Islet of Langerhans (tissue), 1 donor: ENCODE data around the gene RGL2.
A peak's percentile ranks its signal among the peaks of the same experiment; 100 is the strongest.
"Not testable (repeated sequence)": the region's sequence is repeated elsewhere in the genome, so short reads cannot be mapped to it uniquely, and the experiment has no call there.

Source experiments
- FAIRE-seq: peaks from one replicate; lab custom pipeline; 2011; peaks lifted over from hg19 to GRCh38; lab: Jason Lieb, UNC

The RGL2 gene

DNA sequence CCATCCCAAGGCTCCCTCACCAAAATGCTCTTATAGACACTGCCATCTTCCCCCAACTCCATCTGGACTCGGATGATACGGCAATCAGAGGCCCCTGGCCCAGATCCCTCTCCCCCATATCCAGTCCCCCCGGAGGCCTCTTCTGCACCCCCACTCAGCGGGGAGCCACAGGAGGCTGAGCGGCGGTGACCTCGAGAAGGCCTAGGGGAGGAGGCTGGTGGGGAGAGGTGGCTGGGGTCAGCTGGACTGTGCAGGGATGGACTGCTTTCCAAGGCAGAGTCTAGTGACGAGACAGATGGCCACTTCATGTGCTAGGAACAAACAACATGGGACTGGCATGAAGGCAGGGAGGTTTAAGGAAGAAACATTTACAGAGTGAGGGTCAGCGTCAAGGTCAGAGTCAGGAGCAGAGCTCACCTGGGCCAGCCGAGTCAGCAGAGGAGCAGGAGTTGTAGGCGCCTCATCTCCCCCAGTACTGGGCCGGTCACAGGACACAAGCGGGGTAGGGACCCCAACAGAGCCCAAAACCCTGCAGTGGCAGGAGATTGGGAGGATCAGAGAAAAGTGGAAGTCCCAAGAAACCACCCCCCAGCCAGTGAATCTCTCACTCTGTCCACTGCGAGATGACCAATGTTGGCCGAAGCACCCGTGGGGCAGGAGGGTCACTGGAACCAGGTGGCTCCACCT, 5.6 kb downstream of the RGL2 start:
- no peak for FAIRE-seq

DNA sequence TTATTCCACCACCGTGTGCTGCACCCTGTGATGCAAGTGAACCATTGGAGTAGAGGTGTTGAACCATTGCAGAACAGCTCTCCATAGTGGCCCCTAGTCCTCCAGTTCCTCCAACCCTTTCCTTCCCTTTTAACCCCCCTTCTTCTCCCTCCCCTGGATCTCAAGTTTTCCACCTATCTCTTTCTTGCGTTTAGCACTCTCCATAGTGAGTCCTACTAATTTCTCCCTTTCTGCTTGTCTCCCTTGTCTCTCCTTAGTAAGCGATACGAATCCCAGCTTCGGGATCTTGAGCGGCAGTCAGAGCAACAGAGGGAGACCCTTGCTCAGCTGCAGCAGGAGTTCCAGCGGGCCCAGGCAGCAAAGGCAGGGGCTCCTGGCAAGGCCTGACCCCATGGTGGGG, 8.3 kb downstream of the RGL2 start:
- no peak for FAIRE-seq

DNA sequence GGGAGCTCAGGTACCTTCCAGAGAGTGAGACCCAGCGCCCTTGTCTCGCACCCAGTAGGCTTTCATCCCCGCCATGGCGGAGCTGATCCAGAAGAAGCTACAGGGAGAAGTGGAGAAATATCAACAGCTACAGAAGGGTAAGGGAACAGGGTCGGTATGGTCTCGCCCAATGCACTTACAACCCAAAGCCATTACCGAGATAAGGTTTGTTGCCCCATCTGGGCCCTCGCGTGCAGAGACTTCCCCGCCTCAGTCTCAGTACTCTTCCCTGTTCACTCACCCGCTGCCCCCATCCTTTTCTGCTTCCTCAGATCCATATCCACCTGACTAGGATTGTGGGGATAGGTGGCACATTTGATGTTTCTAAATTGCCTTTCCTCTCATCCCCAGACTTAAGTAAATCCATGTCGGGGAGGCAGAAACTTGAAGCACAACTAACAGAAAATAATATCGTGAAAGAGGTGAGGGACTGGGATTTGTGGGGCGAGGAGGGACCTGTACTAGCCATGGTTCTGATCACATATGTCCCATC, 8.9 kb downstream of the RGL2 start:
- FAIRE-seq = no peak

DNA sequence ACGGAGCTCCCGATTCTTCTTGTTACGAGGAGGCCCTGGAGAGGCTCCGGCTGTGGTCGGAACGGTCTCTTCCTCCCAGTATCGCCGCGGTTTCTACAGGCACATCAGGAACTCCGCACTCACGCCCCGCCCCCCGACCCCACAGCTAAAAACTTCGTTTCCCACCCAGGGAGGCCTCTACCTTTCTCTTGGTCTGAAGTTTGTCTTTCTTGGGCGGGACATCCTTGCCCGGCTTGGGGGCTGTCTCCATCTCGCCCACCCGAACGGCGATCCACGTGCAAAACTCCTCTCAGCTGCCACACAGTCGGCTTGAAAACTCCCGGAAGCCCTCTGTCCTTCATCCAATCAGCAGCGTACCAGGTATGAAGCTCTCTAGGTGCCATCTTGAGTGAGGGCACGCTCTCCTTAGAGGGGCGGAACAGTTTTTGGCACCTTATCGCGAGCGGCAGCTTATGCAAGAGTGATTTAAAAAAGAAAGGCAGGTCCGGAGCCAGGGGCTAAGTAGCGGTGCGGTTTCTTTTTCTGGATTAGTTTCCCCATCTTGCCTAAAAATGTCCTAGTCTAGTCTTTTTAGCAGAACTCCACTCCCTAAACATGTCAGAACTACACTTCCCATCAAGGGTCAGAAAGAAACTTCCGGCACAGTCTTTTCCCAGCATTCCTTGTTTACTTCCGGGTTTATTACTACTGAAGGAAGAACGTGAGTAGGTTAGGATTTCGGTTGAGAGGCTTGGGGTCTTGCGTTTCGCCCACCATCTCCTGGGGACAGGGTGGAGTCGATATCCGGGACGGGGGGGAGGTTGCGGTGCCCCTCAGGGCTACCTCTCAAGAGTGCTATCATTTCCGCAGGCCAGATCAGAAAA, 9.6 kb downstream of the RGL2 start, which contains the start of the genes PFDN6 and WDR46:
Gene PFDN6, plus strand, starts transcription at position 681 of the 863 bp plus-strand sequence. CDS start 256 bp downstream, outside the sequence.
Gene WDR46, minus strand, starts transcription at position 319 of the 863 bp plus-strand sequence. Its CDS starts 69 bp downstream, at position 250.
- peak; percentile 76 for FAIRE-seq

DNA sequence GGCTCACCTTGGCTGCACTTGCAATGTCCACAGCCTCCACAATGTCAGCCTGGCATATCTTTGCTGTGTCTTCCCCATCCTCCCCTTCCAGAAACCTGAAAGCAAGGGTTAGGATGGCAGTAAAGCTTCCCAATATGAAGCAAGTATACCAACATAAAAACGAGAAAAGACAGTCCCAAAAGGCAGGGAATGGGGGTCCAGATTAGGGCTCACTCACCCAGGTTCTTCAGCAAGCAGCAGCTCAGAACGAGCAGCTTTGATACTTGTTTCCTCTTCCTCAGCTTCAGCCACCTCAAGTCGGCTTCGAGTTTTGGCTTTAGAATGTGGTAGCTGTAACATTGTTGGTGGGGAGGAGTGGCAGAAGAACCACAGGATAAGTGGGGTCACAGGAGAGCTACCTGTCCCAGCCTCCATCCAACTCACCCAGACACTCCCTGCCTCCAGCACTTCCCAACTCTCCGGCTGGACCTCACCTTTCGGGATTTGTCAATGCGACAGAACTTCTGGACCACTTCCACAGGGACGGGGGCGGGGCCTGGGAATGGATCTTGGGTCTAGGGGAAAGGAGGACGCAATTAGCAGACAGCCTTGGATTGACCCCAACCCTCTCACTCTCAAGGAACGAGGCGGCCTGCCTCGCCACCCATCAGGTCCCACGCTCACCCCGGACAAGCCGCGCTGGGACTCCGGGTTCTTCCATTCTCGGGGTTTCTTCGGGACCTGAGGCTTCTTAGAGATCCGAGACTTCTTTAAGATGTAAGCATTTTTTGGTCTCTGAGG, 10.4 kb downstream of the RGL2 start:
- FAIRE-seq = no peak

DNA sequence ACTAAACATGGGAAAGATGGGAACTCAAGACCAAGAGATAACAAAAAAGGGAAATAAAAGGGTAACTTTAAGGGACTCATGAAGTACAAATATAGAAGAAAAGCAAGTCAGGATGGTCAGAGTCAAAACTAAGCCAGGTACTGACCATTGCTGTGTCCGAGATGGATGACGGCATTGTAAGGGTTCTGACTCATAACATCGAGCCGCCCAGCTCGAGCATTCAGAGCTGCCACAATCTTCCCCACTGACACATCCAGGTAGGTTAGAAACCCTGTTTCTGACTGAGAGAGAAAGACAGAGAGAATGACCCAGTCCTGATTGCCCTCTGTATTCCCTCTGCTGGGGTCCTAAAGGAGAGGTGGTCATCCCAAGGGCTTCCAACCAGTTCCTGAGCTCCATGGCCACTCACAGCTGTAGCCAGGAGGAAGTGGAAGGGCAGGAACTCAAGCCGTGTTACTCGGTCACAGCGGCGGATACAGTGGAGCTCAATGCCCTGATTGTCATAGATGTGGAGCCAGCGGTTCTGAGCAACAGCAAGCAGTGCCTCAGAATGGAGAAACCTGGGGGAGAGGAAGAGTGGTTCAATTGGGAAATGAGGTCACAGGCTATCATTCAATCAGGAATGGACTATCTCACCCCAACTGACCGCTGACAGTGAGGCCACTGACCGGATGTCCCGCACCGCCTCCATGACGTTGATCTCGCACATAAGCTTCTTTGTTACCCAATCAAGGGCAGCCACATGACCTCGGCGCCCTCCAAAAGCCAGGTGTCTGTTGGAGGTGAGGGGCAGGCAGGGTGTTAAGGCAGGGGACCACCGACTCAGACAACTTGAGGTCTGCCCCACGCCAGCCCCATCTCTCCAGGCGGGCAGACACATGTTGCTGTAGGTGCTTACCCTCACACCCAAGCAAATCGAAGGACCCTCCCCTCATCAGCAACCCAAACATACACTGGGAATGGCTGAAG, 11.5 kb downstream of the RGL2 start:
- FAIRE-seq = no peak

DNA sequence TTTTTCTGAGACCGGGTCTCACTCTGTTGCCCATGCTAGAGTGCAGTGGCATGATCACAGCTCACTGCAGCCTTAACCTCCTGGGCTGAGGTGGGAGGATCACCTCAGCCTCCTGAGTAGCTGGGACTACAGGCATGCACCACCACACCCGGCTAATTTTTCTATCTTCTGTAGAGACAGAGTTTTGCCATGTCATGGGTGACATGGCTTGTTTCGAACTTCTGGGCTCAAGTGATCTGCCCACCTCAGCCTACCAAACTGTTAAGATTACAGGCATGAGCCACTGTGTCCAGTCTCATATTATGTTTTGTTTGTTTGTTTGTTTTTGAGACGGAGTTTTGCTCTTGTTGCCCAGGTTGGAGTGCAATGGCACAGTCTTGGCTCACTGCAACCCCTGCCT, 13.5 kb downstream of the RGL2 start:
- not testable (repeated sequence) for FAIRE-seq

DNA sequence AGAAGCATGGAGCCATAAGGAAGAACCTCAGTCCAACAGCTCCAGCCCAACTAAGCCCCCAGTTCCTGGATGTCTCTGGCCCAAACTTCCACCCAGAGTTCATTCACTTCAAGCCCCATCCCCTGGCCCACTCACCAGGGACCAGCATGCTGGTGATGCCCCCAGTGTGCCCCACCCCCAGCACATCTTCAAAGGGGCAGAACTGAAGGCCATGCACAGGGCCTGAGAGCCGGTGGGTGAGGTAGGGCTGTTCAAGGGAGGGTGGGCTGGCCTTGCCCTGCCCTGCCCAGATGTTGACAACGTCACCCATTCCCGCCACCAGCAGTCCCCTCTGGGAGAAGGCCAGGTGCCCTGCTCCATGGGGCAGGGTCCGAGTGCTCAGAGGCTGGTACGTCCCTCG, 18.2 kb downstream of the RGL2 start:
- FAIRE-seq = no peak

DNA sequence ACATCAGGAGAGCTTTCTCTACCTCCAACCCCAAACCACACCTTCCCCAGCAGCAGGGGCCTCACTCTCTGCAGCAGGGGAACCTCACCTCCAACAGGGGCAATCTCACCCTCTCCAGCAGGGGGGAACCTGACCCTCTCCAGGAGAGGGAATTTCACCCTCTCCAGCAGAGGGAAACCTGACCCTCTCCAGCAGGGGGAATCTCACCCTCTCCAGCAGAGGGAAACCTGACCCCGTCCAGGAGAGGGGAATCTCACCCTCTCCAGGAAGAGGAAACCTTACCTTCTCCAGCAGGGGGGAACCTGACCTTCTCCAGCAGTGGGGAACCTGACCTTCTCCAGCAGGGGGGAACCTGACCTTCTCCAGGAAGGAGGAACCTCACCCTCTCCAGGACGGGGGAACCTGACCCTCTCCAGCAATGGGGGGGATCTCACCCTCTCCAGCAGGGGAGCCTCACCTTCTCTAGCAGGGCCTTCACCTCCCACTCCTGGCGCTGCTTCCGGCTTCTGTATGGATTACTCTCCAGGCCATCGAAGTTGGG, 18.7 kb downstream of the RGL2 start:
- no peak for FAIRE-seq

DNA sequence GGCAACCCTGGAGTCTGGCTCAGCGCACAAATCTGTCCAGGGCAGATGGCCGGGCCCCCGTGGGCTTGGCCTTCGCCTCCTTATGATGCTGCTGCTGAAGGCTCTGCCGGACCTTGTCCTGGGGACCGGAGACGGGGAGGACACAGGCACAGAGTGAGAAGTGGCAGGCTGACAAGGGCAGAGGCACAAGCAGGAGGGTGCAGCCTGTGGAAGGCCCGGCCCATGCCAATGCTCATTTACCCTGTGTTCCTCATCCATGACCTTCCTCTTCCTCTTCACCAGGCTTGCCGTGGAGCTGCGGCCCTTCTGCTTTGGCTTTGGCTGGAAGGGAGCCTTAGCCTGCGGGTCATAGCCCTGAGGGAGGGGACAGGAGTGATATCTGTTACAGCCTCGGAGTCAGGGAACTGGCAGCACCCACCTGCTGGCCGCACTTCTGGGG, 19.5 kb downstream of the RGL2 start:
- FAIRE-seq = no peak

DNA sequence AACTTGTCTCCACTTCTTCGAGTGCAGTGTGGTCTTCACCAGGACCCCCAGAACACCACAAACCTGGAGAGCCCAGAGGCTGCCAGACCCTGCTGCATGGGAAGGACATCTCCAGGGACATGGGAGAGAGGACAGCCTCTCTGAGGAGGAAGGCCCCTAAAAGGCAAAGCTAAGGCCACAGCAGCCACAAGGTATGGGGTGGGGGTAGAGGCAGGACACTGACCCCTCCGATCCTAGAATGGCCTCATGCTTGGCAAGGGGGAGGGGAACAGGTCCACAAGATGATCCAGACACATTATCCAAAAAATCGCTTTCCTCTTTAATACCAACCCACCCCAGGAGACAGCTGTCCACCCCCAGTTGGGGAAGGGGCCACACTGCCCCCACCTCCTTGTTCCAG, 19.9 kb downstream of the RGL2 start:
- no peak for FAIRE-seq

DNA sequence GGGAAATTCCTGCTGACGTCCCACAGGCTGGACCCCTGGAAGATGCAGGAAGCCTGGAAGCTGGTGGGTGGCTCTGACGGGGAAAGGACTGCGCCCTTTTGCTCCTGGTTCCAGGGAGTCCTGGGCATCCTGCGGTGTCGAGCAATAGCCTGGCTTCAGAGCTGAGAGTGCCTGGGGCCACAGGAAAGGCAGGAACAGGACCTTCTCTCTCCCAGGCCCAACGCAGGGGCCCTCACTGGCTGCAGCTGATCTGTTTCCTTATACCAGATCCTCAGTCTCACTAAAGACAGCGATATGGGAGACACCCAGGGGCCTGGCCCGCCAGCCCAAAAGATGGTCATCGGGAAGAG, 20.4 kb downstream of the RGL2 start:
- no peak for FAIRE-seq

DNA sequence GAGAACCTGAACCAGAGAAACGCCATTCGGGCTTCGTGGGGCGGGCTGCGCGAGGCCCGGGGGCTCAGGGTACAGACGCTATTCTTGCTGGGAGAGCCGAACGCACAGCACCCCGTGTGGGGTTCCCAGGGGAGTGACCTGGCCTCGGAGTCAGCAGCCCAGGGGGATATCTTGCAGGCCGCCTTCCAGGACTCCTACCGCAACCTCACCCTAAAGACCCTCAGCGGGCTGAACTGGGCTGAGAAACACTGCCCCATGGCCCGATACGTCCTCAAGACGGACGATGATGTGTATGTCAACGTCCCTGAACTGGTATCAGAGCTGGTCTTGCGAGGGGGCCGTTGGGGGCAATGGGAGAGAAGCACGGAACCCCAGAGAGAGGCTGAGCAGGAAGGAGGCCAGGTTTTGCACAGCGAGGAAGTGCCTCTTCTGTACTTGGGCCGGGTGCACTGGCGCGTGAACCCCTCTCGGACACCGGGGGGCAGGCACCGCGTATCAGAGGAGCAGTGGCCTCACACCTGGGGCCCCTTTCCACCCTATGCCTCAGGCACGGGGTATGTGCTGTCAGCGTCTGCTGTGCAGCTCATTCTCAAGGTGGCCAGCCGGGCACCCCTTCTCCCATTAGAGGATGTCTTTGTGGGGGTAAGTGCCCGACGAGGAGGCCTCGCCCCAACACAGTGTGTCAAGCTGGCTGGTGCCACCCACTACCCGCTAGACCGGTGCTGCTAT, 20.9 kb downstream of the RGL2 start:
- no peak for FAIRE-seq

DNA sequence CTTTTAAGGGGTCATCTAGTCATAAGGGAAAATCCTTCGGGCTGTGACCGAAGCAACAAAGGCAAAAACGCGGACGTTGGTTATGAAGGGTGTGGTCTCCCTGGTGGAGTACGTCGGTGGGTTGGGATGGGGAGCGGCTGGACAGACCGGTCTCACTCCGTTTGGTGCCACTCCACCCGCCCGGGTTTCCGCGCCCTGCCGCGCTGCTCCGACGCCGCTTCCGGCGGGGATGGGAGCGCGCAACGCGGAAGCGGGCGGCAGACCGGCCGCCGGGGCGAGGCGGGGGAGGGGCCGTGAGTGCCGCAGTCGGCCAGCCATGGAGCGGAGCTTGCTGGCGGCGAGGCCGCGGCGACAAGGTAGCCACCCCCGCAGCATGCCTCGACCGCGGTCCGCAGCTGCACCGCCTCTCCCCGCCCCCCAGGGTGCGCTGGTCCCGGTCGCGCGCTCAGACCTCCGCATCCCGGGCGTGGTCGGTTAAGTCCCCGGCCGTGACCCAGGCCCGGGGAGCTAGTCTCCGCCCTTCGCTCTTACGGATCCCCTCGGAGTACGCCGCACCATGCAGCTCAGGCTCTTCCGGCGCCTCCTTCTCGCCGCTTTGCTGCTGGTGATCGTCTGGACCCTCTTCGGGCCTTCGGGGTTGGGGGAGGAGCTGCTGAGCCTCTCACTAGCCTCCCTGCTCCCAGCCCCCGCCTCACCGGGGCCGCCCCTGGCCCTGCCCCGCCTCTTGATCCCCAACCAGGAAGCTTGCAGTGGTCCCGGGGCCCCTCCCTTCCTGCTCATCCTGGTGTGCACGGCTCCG, 21.7 kb downstream of the RGL2 start, which contains the start of gene B3GALT4:
Gene B3GALT4, plus strand, starts transcription at position 260 of the 799 bp plus-strand sequence. Its CDS starts 297 bp downstream, at position 557.
- no peak for FAIRE-seq

DNA sequence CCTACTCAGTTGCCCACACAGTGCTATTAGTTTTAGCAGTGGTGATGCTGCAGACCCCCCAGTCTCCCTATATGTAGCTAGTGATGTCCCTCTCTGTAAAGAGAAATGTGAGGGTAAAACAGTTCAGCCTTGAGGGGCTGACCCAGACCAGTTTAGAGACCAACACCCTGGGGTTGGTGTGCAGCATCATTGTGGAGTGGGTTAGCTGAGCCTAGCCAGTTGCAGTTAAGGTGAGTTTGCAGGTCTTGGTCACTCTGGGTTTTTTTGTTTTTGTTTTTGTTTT, 22.2 kb downstream of the RGL2 start:
- FAIRE-seq = no peak

DNA sequence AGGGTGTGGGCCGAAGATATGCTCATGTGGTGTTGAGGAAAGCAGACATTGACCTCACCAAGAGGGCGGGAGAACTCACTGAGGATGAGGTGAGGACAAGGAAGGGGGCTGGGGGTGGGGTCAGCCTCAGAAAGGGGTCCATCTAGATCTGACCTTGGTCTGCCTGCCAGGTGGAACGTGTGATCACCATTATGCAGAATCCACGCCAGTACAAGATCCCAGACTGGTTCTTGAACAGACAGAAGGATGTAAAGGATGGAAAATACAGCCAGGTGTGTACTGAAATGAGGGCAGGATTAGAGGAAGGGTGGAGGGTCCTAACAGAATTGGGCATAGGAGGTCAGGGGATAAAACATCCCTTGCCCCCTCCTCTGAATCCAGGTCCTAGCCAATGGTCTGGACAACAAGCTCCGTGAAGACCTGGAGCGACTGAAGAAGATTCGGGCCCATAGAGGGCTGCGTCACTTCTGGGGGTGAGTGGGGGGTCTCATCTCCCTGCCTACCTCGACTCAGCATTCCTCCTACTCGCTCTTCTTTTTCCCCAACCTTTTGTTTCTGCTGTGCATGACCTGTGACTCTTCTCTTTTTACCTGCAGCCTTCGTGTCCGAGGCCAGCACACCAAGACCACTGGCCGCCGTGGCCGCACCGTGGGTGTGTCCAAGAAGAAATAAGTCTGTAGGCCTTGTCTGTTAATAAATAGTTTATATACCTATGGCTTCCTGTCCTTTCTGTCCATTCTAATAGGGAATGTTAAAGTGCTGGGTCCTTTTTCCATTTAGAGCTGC, 22.8 kb downstream of the RGL2 start:
- not testable (repeated sequence) for FAIRE-seq

DNA sequence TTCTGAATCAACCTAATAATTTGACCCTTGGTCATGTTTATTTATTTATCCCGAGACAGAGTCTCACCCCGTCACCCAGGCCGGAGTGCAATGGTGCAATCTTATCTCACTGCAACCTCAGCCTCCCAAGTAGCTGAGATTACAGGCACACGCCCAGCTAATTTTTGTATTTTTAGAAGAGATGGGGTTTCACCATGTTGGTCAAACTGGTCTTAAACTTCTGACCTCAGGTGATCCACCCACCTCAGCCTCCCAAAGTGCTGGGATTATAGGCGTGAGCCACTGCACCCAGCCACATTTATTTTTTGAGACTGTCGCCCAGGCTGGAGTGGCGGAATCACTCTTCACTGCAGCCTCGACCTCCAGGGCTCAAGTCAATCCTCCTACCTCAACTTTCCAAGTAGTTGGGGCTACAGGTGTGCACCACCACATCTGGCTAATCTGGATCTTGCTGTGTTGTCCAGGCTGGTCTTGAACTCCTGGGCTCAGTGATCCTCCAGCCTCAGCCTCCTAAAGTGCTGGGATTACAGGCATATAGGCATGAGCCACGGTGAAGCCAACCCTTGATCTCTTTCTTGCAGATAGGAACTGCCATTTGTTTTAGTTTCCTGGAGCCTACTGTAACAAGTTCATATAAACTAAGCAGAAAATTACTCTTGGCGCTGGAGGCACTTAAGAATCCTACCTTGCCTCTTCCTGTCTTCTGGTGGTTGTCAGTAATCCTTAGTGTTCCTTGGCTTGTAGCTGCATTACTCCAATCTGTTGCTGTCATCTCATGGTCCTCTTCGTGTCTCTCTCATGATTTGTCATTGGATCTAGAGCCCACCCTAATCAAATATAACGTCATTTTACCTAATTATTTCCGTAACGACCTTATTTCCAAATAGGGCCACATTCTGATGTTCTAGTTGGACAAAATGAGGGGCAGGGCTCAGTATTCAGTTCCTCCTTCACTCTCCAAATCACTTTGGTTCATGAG, 24.5 kb downstream of the RGL2 start:
- no peak for FAIRE-seq
